CD14-positive monocyte (primary cell): Measurements from ENCODE around the gene CARD6. TPM values are rescaled to one million over a fixed set of nuclear protein-coding genes. Genes with fewer than 3 reads are reported as not detected.

Source experiments
- DNase-seq, 3 donors: peaks; one replicate each; pipeline ENCODE4 v3.0.0-alpha.2; 2011 to 2022
- H2AFZ ChIP-seq: 2 replicates; pipeline ENCODE4 v1.6.0; 2012; ENCODE audit warnings: mild to moderate bottlenecking, low read depth, low read length, inconsistent platforms; ENCODE audit not compliant: insufficient read depth, poor library complexity, severe bottlenecking
- H3K27ac ChIP-seq, 2 donors: 1 replicate in 1 of 2; 2 replicates in 1 of 2; pipeline ENCODE4 v1.5.1; 2012 to 2013; ENCODE audit warnings: low read length in 2 of 2, control low read depth in 1 of 2, inconsistent platforms in 1 of 2, low read depth in 1 of 2, mild to moderate bottlenecking in 1 of 2
- H3K27me3 ChIP-seq, 2 donors: one replicate each; pipeline versions ENCODE4 v1.6.0 to v1.6.1; 2011 to 2013; ENCODE audit warnings: low read length in 2 of 2; ENCODE audit not compliant: control insufficient read depth in 2 of 2, insufficient read depth in 2 of 2
- H3K36me3 ChIP-seq, 2 donors: replicated peaks in 1 of 2; 1 replicate in 1 of 2; 2 replicates in 1 of 2; pipeline versions ENCODE4 v1.5.1 to v1.6.1; 2012 to 2013; ENCODE audit warnings: low read length in 2 of 2, control low read depth in 1 of 2, inconsistent platforms in 1 of 2, mild to moderate bottlenecking in 1 of 2; ENCODE audit not compliant: insufficient read depth in 2 of 2, control insufficient read depth in 1 of 2
- H3K4me1 ChIP-seq, 2 donors: 1 replicate in 1 of 2; 2 replicates in 1 of 2; pipeline versions ENCODE4 v1.5.1 to v1.6.1; 2012 to 2013; ENCODE audit warnings: low read length in 2 of 2, control low read depth in 1 of 2, inconsistent platforms in 1 of 2, mild to moderate bottlenecking in 1 of 2, moderate library complexity in 1 of 2; ENCODE audit not compliant: insufficient read depth in 2 of 2, control insufficient read depth in 1 of 2
- H3K4me2 ChIP-seq: replicated peaks from 2 replicates; pipeline ENCODE3; 2012; ENCODE audit warnings: low read length, moderate library complexity, mild to moderate bottlenecking; ENCODE audit not compliant: poor library complexity, severe bottlenecking; ENCODE audit errors: extremely low read depth
- H3K4me3 ChIP-seq, 3 experiments: fragments of 200-600 bp in 1 of 3; sonication (generic) in 1 of 3; replicated peaks in 1 of 3; 1 replicate in 2 of 3; 2 replicates in 1 of 3; pipeline ENCODE4 v1.5.1; 2011 to 2013; ENCODE audit warnings: low read length in 3 of 3, mild to moderate bottlenecking in 3 of 3, control low read depth in 2 of 3, low read depth in 2 of 3, inconsistent platforms in 1 of 3, moderate library complexity in 1 of 3
- H3K79me2 ChIP-seq: 2 replicates; pipeline ENCODE4 v1.6.0; 2012; ENCODE audit warnings: mild to moderate bottlenecking, control low read depth, inconsistent platforms, low read length, moderate library complexity; ENCODE audit not compliant: insufficient read depth
- H3K9ac ChIP-seq: 2 replicates; pipeline ENCODE4 v1.6.0; 2017; ENCODE audit warnings: low read length, mild to moderate bottlenecking; ENCODE audit not compliant: insufficient read depth, poor library complexity, severe bottlenecking
- H3K9me3 ChIP-seq, 2 donors: replicated peaks in 1 of 2; 1 replicate in 1 of 2; 2 replicates in 1 of 2; pipeline versions ENCODE4 v1.5.1 to v1.6.1; 2012 to 2013; ENCODE audit warnings: low read length in 2 of 2, control low read depth in 1 of 2; ENCODE audit not compliant: control insufficient read depth in 1 of 2, insufficient read depth in 1 of 2
- H4K20me1 ChIP-seq: 2 replicates; pipeline ENCODE4 v1.6.0; 2012; ENCODE audit warnings: mild to moderate bottlenecking, low read length, control low read depth, moderate library complexity; ENCODE audit not compliant: insufficient read depth
- H3K27ac Mint-ChIP-seq, 7 donors: one replicate each; pipeline ENCODE4 v1.8.0; 2020; ENCODE audit warnings: mild to moderate bottlenecking in 7 of 7, mixed read lengths in 7 of 7, moderate library complexity in 6 of 7, inconsistent platforms in 2 of 7
- H3K27me3 Mint-ChIP-seq, 3 donors: one replicate each; pipeline ENCODE4 v1.8.0; 2021 to 2022; ENCODE audit warnings: low read depth in 3 of 3, mild to moderate bottlenecking in 3 of 3, mixed read lengths in 3 of 3, moderate library complexity in 3 of 3, inconsistent platforms in 1 of 3
- H3K36me3 Mint-ChIP-seq, 2 donors: one replicate each; pipeline ENCODE4 v1.8.0; 2020; ENCODE audit warnings: mixed read lengths in 2 of 2, inconsistent platforms in 1 of 2, mild to moderate bottlenecking in 1 of 2
- H3K4me1 Mint-ChIP-seq: one replicate; pipeline ENCODE4 v1.8.0; 2020; ENCODE audit warnings: mild to moderate bottlenecking, mixed read lengths
- H3K4me3 Mint-ChIP-seq, 2 donors: one replicate each; pipeline ENCODE4 v1.8.0; 2020; ENCODE audit warnings: mild to moderate bottlenecking in 2 of 2, mixed read lengths in 2 of 2, moderate library complexity in 1 of 2
- H3K9me3 Mint-ChIP-seq, 7 donors: one replicate each; pipeline ENCODE4 v1.8.0; 2020 to 2022; ENCODE audit warnings: mixed read lengths in 7 of 7, mild to moderate bottlenecking in 6 of 7, moderate library complexity in 6 of 7, inconsistent platforms in 2 of 7
- WGBS: methylation state at CpG from one replicate; pipeline ENCODE4 v1.1.5; 2013; ENCODE audit warnings: missing lambda C conversion rate; ENCODE audit not compliant: insufficient coverage; 5-methylcytosine and 5-hydroxymethylcytosine counted together
- intact Hi-C, 2 donors: fragments of 100-400 bp; cut with micrococcal nuclease; formaldehyde crosslinking; loops; one replicate each; pipeline versions ENCODE4 v1.15.0 to v1.15.1; 2023
- polyA plus RNA-seq, 3 donors: library from polyadenylated mRNA; depleted of rRNA in 1 of 3; unstranded in 2 of 3; stranded (reverse) in 1 of 3; fragments of 300-500 nt in 2 of 3; fragments of >200 nt in 1 of 3; fragmentation: Illumina TruSeq in 2 of 3; gene quantifications; 1 replicate in 2 of 3; 2 replicates in 1 of 3; pipeline ENCODE4 v1.2.3, GENCODE V29; 2012 to 2021
- TF ChIP-seq, protein P1 (sequence below): fragments of 200-600 bp; IDR thresholded peaks from one replicate; pipeline ENCODE4 v1.8.0; 2022; ENCODE audit warnings: antibody characterized with exemption, mild to moderate bottlenecking

CARD6 gene
- polyA plus RNA-seq, 3 donors = 5.8 to 15.6 (median 10.6) TPM

- Mint-ChIP-seq H3K27me3 (peaks cover 0 to 5% (median 3%) of the 10 kb centered on the region in 3 donors), H3K4me3 (peak overlapping the region; percentile 51 to 60), H3K4me1 (peaks cover 33% of the 10 kb centered on the region), H3K9me3 (no peaks in the 10 kb centered on the region), H3K36me3 (peaks cover 4 to 6% of the 10 kb centered on the region in 2 donors), H3K27ac (peak overlapping the region in 2 of 7 donors; percentile 37 to 41)
- H3K27ac ChIP-seq = peak overlapping the region in 1 of 2 donors; percentile 48
- H3K79me2 ChIP-seq = peaks cover 65% of the 10 kb centered on the region
- no peak overlapping the region for H3K9ac ChIP-seq
- TF ChIP-seq, protein P1, sequence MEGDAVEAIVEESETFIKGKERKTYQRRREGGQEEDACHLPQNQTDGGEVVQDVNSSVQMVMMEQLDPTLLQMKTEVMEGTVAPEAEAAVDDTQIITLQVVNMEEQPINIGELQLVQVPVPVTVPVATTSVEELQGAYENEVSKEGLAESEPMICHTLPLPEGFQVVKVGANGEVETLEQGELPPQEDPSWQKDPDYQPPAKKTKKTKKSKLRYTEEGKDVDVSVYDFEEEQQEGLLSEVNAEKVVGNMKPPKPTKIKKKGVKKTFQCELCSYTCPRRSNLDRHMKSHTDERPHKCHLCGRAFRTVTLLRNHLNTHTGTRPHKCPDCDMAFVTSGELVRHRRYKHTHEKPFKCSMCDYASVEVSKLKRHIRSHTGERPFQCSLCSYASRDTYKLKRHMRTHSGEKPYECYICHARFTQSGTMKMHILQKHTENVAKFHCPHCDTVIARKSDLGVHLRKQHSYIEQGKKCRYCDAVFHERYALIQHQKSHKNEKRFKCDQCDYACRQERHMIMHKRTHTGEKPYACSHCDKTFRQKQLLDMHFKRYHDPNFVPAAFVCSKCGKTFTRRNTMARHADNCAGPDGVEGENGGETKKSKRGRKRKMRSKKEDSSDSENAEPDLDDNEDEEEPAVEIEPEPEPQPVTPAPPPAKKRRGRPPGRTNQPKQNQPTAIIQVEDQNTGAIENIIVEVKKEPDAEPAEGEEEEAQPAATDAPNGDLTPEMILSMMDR = no peak
- H3K9me3 ChIP-seq = no peaks in the 10 kb centered on the region
- intact Hi-C loops = no loop called here
- H2AFZ ChIP-seq = no peak overlapping the region
- peak; percentile 19 to 71 (median 62) for DNase-seq
- H3K4me3 ChIP-seq = peak overlapping the region; percentile 80 to 94 (median 87)
- H3K4me2 ChIP-seq = peak overlapping the region; percentile 97
- H3K27me3 ChIP-seq = peaks cover 2 to 4% of the 10 kb centered on the region in 2 donors
- H3K4me1 ChIP-seq = peaks cover 23 to 32% of the 10 kb centered on the region in 2 donors
- no peaks in the 10 kb centered on the region for H3K36me3 ChIP-seq
- no CpG with 5 or more reads among the region's 3 CpGs for WGBS
- peaks cover 53% of the 10 kb centered on the region for H4K20me1 ChIP-seq
Measured at GRCh38 chr5:40796487-40796889, 44.7 kb upstream of the CARD6 start.

DNA sequence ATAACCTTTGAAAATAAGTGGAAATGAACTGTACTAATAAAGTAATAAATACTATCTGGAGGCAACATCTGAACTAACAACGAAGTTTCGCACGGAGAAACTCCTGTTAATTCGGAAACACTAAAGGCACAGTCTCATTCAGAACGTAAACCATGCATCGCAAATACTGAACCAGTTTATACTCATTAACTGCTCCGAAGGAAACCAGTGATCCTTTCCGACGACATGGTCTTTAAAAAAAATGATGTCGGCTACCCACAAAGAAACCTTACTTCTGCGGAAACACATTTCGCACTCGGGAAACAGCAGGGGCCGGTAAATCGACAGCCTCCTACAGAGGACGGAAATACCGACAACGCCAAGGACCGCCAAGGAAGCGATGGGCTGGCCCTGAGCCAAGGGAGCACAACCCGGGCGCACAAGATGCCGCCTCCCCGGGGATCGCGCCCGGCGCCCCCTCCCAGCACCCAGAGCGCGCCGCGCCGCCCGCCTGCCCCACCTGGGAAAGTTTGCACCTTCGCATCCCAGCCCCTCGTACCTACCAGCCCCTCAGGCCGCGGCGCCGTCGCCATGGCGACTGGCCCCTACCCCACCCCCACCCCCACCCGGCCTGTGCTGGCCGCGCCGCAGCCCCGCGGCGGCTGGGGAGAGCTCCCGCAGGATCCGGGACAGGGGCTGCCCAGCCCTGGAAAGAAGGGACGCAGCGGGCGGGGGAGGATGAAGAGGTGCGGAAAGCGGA is 43.7 kb upstream of the CARD6 start:
- H3K9me3 Mint-ChIP-seq = no peaks in the 10 kb centered on the region
- H3K36me3 Mint-ChIP-seq = peaks cover 4 to 6% of the 10 kb centered on the region in 2 donors
- peak overlapping the region; percentile 80 to 94 (median 87) for H3K4me3 ChIP-seq
- TF ChIP-seq, protein P1 = no peak
- H3K27me3 ChIP-seq = peaks cover 2 to 4% of the 10 kb centered on the region in 2 donors
- peak overlapping the region; percentile 79 to 96 (median 90) for H3K27ac Mint-ChIP-seq
- H3K4me1 Mint-ChIP-seq = peaks cover 31% of the 10 kb centered on the region
- H2AFZ ChIP-seq = peak overlapping the region; percentile 88
- H3K9ac ChIP-seq = peak overlapping the region; percentile 86
- peaks cover 23 to 32% of the 10 kb centered on the region in 2 donors for H3K4me1 ChIP-seq
- intact Hi-C loops = no loop called here
- DNase-seq = peak; percentile 19 to 40 (median 20)
- no peaks in the 10 kb centered on the region for H3K36me3 ChIP-seq
- H3K4me2 ChIP-seq = peak overlapping the region; percentile 97
- peaks cover 0 to 5% (median 3%) of the 10 kb centered on the region in 3 donors for H3K27me3 Mint-ChIP-seq
- peak overlapping the region; percentile 92 to 94 for H3K4me3 Mint-ChIP-seq
- H3K27ac ChIP-seq = peak overlapping the region; percentile 75 to 85
- WGBS = 0% methylated on average over 33 of the region's 56 CpGs
- peaks cover 55% of the 10 kb centered on the region for H3K79me2 ChIP-seq
- H4K20me1 ChIP-seq = peaks cover 44% of the 10 kb centered on the region
- H3K9me3 ChIP-seq = no peaks in the 10 kb centered on the region
